OCI-M1 (cell line): ENCODE results near the gene EMX1.

Source experiments
- DNase-seq: peaks from one replicate; lab custom pipeline; 2025; lab: John Stamatoyannopoulos, UW

EMX1 gene

GRCh38 chr2:72924353-72925240 is 7.3 kb downstream of the EMX1 start:
- DNase-seq = no peak

GRCh38 chr2:72925328-72925943 is 8.1 kb downstream of the EMX1 start:
- DNase-seq = no peak

GRCh38 chr2:72926368-72926767 is 9.0 kb downstream of the EMX1 start:
- DNase-seq = no peak

GRCh38 chr2:72926811-72927465 is 9.6 kb downstream of the EMX1 start:
- no peak for DNase-seq

GRCh38 chr2:72927619-72928550 is 10.6 kb downstream of the EMX1 start:
- DNase-seq = no peak

GRCh38 chr2:72929010-72929409 is 11.7 kb downstream of the EMX1 start:
- no peak for DNase-seq

GRCh38 chr2:72931280-72931910 is 14.1 kb downstream of the EMX1 start:
- no peak for DNase-seq

- DNase-seq = no peak
Measured at GRCh38 chr2:72932045-72932740, 14.9 kb downstream of the EMX1 start.

GRCh38 chr2:72932805-72933204 is 15.5 kb downstream of the EMX1 start:
- no peak for DNase-seq

GRCh38 chr2:72933207-72933606 is 15.9 kb downstream of the EMX1 start:
- no peak for DNase-seq

GRCh38 chr2:72933646-72934151 is 16.4 kb downstream of the EMX1 start:
- DNase-seq = no peak

- DNase-seq = peak; percentile 18
Measured at GRCh38 chr2:72934683-72935610, 17.6 kb downstream of the EMX1 start.

GRCh38 chr2:72935611-72935957 is 18.3 kb downstream of the EMX1 start:
- no peak for DNase-seq

- no peak for DNase-seq
Measured at GRCh38 chr2:72936660-72937355, 19.5 kb downstream of the EMX1 start.

GRCh38 chr2:72937356-72937669 is 20.0 kb downstream of the EMX1 start:
- DNase-seq = no peak

- no peak for DNase-seq
Measured at GRCh38 chr2:72938455-72938854, 21.1 kb downstream of the EMX1 start.

- DNase-seq = no peak
Measured at GRCh38 chr2:72940361-72940760, 23.0 kb downstream of the EMX1 start.

GRCh38 chr2:72940786-72941185 is 23.5 kb downstream of the EMX1 start:
- DNase-seq = no peak

GRCh38 chr2:72942293-72942692 is 25.0 kb downstream of the EMX1 start:
- no peak for DNase-seq
